GM18511 (cell line): ENCODE measurements around the gene NLRP1.

Experiments
- ATAC-seq: cut with Tn5 transposase; IDR thresholded peaks from one replicate; pipeline ENCODE4 v1.9.1; 2021; ENCODE audit warnings: mild to moderate bottlenecking, moderate library complexity; ENCODE audit not compliant: unreplicated experiment

NLRP1 gene

DNA sequence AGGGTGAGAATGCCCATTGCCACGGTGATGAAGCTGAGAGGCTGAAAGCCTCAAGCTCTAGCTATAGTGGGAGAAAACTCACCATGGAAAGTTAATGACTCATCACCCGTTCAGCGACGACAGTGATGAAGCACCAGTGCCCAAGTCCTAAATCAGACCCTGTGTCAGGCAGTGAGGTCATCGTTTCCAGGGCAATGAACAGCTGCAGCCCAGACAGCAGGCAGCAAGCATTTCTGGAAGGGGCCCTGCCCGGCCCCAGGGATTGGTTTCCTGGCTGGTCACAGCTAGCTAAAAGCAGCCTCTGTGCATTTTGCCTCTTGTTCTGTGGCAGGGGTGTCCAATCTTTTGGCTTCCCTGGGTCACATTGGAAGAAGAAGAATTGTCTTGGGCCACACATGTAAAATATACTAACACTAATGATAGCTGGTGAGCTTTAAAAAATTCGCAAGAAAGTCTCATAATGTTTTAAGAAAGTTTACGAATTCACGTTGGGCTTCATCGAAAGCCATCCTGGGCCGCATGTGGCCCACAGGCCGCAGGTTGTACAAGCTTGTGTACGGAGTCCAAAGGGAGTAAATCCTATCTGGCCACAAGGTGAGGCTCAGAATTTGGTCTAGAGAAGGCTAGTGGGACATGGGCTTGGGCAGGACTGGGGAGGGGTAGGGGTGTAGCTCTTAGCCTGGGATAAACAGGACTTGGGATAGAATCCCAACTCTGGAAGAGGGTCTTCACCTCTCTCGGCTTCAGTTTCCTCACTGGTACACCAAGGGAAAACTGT lies 57.3 kb downstream of the NLRP1 start:
- no peak for ATAC-seq

DNA sequence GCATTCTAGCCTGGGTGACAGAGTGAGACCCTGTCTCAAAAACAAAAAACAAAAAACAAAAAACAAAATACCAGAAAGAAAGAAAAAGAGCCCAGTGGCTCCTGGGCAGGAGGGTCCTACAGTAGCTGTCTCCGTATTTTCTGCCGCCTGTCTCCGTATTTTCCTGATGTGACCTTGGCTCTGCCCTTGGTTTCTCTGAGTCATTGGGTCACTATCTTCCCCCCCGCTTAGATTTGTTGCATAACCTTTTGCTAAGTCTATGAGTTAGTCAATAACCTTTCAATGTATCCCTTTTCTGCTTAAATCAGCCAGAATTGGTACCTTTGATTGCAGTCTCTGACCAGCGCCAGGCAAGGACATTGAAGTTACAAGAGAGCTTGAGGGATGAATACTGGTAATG lies 61.1 kb downstream of the NLRP1 start:
- no peak for ATAC-seq

DNA sequence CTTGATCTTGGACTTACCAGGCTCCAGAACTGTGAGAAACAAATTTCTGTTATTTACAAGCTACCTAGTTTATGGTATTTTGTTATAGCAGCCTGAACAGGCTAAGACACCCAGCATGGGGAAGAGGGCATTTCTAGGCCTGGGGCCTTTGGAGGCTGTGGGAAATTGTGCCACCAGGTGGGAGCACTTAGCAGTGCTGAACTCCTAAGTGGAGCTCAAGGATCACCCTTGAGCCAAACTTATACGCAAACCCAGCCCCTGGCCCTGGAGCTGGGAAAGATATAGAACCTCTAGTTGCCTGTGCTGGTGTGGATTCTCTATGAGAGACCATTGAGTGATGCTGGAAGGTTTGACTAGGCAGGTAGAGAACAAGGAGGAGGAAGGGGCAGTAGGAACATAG lies 61.8 kb downstream of the NLRP1 start:
- ATAC-seq, result no peak

DNA sequence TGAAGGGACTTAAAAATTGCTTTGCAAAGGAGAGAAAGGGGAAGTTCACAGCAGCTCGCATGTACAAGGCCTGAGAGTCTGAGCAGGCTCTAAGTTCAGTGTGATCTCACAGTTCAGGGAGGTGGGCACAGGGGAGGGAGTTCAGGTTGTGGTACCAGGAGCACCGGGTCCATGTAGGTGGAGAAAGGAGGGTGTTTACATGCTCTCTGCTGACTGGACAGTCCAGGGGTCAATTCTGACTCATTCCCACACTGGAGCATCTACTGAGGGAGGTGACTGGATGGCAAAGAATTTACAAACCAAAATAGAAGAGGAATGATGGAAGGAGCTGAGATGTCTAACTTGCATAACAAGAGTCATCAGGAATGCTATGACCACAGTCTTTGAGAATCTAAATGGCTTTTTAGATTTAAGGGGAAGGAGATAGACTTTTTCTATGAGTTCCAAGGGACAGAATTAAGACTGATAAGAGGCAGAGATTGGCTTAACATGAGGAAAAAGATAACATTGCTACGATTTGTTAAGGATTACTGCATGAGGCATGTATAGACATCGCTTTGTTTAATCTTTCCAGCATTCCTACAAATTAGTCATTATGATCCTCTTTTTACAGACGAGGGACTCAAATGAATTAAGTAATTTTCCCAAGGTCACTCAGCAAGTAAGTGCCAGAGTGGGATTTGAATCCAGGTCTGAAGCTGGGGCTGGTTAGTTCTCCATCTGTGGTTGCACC lies 68.1 kb downstream of the NLRP1 start:
- no peak for ATAC-seq

DNA sequence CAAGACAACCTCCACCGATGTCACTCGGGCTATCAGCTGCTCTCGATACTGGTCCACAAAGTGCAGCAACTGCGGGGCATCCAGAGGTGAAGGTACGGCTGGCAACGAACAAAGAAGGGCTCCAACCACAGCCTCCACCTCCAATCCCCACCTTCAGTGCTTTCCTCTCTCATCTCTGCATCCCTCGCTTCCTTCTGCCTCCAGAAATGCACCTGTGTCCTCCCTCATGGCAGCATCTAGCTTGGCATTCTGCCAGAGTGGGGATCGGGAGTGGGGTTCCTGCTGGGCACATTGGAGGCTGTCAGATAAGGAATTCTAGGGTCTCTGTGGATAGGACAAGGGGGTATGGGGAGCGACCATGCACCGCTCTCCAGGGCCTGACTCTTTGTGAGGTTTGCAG lies 69.3 kb downstream of the NLRP1 start:
- no peak for ATAC-seq

DNA sequence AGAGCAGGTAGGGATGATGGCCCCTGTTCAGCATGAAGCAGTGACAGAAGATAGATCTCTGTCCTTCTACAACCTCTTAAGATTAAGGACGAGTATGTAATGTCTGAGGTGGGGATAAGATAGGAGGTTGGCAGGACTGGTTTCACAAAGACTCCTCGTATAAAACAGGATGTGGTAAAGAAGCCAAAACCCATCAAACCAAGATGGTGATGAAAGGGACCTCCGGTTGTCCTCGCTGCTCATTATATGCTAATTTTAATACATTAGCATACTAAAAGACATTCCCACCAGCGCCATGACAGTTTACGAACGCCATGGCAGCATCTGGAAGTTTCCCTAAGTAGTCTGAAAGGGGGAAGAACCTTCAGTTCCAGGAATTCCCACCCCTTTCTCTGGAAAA lies 70.7 kb downstream of the NLRP1 start:
- no peak for ATAC-seq

DNA sequence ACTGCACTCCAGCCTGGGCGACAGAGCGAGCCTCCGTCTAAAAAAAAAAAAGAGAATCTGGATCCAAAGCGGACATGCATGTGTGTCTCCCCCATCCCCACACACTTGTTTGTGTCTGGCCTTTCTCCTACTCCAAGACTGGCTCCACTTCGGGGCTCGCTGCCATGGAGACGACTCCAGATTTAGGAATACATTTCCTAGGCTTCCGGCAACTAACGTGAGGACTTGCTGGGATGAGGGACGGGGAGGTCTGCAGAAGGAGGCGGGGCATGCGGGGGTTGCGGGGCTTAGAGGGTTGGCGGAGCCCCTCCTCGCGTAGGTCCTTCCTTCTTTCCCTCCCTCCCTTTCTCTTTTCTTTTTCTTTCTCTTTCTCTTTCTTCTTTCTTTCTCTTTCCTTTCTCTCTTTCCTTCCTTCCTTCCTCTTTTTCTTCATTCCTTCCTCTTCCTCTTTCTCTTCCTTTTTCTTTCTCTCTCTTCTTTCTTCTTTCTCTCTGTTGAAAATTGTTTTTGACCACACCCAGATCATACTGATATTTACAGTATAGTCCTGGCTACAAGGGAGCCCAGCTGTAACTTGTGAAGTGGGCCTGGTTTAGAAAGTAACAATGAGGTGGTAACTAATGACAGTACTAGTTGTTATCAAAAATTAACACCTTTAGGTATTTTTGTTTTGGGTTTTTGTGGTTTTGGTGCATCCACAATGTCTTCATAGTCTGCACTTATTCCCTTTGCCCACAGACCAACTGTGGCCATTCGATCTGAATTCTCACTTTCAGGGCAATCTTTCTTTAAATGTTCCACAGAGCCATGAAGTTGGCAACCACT lies 72.7 kb downstream of the NLRP1 start:
- ATAC-seq, result no peak

DNA sequence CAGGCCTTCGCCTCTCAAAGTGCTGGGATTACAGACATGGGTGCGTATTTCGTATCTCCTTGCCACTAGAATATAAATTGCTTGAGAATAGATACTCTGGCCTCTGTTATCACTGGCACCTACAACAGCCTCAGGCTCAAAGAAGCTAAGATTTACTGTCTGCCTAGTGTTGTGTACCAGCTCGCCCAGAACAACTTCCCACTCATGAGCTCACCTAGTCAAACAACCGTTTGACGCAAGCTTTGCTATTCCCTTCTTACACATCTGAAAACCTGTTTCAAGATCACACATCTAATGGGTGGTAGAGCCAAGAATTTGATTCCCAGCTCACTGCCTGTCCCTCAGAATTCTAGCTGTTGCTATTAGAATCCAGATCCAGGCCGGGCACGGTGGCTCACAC lies 73.5 kb downstream of the NLRP1 start:
- ATAC-seq, result no peak

DNA sequence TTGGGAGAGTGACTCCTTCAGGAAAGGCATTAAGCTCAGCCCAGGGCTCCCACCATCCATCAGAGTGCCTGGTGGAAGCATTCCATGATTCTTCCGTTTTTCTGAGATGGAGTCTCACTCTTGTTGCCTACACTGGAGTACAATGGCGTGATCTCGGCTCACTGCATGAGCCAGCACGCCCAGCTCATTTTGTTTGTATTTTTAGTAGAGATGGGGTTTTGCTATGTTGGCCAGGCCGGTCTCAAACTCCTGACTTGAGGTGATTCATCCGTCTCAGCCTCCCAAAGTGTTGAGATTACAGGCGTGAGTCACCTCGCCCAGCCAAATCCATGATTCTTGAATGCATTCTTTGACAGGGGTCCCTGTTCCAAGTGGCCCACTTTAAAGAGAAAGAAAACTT lies 74.8 kb downstream of the NLRP1 start:
- ATAC-seq, result no peak

DNA sequence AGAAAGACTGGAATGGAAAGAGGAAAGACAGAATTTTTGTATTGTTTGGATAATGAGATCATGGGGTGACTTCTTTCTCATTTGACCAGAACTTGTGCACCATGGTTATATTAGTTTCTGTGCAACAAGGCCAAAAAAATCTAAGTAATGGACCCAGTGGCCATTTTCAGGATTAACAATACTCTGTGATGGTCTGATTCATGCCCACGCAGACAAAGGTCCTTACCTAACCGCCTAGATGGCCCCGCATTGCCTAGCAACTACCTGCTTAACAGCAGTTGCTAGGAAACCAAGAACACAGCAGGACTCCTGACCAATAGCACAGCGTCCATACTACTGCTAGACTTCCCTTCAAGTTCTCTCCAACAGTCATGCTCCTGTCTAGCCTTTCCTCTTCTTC lies 75.5 kb downstream of the NLRP1 start:
- ATAC-seq, result no peak

DNA sequence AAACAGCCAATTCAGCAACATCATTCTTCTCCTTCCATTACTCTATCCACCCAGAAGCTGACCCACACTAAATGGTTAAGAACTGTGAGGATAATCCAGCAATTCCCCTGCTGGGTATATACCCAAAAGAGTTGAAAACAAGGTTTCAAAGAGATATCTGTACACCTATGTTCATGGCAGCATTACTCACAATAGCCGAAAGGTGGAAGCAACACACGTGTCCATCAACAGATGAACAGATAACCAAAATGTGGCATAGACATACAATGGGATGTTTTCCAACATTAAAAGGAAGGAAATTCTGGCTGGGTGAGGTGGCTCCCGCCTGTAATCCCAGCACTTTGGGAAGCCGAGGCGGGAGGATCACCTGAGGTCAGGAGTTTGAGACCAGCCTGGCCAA lies 78.0 kb downstream of the NLRP1 start:
- ATAC-seq, result no peak

DNA sequence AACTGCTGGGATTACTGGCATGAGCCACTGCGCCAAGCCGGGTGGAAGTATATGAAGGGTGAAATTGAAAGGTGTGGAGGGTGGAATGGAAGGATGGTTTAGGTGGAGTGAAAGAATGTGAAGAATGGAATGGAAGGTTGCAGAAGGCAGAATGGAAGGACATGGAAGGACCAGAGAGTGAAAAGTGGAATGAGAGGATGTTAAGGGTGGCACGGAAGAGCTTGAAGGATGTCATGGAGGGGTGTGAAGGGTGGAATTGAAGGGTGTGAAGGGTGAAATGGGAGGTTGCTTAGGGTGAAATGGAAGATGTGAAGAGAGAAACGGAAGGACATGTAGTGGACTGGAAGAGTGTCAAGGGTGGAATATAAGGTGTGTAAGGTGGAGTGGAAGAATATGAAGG lies 81.8 kb downstream of the NLRP1 start:
- ATAC-seq, result no peak

DNA sequence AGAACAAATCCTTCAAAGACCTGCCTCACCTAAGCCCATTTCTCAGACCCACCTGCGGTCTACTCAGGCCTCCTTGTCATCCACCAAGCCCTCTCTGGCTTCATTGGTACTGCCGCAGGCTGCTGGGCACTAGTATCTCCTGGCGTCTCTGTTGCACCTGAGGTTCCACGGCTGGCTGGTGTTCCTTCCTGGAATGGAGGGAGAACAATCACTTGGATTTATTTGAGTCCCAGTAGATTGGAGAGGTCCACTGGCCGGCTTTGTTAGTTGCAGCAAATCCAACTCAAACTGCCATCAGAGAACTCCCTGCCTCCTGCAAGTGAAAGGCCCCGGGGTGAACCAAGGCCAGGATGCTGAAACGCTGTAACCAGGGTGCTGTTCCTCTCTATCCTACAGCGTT lies 82.6 kb downstream of the NLRP1 start:
- no peak for ATAC-seq

DNA sequence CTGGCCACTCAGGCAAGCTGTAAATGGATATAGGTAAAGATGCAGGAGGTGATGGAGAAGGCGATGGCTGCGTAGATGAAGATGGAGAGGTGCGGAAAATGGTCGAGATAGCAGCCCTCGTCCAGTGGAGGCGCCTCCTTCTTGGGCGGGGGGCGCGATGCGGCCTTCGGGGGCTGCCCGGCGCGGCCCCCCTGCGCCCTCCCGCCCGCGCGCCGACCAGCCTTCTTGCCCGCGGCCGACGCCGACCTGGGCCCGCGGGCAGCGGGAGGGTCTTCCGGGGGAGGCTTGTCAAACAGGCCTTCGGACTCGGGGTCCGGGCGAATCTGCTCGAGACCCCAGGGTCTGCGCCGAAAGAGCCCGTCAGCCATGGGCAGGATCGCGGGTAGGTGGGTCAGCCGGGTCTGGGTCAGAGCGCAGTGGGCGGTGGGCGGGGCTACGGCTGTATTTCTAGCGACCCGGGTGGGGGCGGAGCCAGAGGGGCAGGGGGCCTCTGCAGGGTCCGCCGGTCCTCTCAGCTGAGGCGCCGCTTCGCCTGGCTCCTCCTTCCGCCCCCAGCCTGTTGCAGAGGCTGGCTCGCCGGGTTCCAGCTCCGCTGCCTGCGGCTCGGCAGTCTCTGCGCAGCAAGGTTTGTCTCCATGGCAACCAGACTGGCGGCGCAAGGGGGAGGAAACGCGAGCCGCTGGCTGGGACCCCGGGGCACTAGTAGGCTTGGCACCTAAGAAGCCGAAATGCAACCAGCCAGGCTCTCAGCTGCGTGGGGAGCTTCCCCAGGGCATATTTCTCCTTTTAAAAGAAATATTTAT lies 83.5 kb downstream of the NLRP1 start:
- no peak for ATAC-seq

DNA sequence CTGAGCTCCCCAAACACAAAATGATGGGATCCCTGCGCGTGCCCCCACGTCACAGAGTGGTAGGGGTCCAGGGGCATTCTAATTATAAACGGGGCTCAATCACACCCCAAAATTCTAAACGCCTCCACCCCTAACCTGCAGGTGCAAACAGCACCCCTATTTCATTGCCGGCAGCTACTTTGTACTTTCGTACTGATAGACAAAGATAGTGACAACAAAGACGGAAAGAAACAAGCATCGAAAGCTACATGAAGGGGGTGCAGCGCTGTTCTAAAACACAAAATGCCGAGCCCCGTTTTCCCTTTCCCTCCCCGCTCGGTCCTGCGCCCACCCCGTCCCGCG lies 84.1 kb downstream of the NLRP1 start:
- no peak for ATAC-seq

DNA sequence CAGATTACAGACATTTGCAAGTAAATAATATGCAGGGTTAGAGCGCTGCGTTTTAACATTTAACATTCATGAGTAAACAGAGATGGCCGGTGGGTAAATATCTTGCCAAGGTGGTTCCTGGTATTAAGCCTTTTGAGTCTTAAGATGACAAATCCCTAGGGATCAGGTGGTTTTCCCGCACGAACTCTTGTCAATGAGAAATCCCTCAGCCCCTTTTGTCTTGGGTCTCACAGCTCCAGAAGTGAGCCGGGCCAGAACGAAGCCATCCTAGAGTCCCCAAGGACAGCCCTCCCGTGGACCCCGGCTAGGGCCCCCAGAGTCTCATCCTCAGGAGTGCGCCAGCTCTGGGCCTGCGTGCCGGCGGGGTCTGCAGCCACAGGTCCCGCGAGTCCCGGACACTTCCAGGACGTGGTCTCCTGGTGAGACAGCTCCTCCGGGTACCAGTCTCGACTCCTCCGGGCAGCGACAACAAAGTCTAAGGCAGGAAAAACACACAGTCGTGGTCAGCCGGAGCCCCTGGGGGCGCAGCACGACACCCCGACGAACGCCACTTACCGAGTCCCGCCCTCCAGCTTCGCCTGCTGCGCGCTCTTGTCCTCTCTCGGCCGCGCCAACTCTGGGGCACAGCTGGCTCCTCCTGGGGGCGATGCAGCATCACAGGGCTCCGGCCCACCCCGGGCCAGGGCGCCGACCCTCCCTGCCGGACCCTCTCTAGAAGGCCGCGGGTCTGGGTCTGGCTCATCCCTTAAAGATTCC lies 84.7 kb downstream of the NLRP1 start:
- no peak for ATAC-seq

DNA sequence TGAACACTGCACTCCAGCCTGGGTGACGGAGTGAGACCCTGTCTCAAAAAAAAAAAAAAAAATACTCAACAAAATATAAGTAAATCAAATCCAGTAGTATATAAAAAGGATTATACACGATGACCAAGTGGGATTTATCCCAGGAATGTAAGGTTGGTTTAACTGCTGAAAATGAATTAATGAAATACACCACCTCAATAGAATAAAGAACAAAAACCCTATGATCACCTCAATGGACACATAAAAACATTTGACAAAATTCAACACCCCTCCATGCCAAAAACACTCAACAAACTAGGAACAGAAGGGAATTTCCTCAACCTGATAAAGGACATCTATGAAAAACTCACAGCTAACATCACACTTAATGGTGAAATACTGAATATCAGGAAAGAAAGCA lies 91.3 kb downstream of the NLRP1 start:
- ATAC-seq, result no peak

DNA sequence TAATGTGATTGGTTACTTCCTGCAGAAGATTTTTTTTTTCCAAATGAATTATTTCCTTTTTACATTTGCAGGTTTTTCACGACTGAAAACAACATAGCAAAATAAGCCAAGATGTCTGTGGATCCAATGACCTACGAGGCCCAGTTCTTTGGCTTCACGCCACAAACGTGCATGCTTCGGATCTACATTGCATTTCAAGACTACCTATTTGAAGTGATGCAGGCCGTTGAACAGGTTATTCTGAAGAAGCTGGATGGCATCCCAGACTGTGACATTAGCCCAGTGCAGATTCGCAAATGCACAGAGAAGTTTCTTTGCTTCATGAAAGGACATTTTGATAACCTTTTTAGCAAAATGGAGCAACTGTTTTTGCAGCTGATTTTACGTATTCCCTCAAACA lies 95.6 kb downstream of the NLRP1 start:
- no peak for ATAC-seq

DNA sequence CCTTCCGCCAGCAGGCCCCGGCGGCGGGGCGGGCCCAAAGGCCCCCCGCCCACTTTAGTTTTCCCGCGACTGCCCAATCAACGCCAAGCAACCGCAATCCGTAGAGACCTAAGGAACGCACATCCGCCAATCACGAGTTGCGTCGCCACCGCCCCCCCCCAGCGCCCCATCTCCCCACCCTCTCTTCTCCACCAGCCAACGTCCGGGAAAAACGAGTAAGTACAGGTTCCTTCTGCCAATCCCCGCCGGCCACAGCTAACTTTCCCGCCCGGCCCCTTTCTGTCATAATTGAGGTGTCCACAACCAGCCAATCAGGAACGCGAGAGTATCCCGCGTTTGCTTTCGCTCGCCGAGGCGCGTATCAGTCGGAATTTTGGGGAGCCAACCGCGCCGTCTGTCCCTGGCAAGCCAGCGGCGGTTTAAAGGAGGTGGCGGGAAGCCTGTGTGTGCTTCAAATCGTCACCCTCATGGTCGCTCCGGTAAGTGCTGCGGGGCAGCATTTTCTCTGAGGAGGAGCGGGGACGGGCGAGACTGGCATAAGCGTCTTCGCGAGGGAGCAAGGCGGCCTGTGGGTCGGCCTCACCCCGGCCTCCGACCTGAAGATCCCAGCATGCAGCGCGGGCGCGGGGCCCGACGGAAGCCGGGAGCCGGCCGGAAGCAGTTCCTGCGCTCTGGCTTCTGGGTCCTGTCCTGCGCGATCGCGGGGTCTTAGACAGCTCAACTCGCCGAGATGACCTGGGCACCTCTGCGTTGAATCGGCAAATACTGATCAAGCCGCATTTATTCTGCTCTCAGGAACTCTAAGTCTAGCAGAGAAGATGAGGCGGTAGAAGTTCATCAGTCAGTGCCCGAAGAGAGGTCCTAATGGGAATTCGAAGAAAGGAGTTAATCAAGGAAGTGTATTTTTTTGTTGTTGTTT lies 97.8 kb downstream of the NLRP1 start, which contains the start of gene MIS12:
Gene MIS12, plus strand, starts transcription at position 361 of the 919 bp plus-strand sequence. CDS start 2,297 bp downstream, outside the sequence.
- ATAC-seq, result peak; percentile 84
